Tibial artery (tissue), 4 donors: ENCODE measurements around the gene NKRF.

Experiments used
- DNase-seq, 2 donors: peaks; one replicate each; pipeline ENCODE4 v3.0.0-alpha.2; 2019
- H3K27ac ChIP-seq, 2 donors: fragments of 200-600 bp; sonication (generic) in 1 of 2; 1 replicate in 1 of 2; 2 replicates in 1 of 2; pipeline ENCODE4 v1.5.1; 2018 to 2019; ENCODE audit warnings: mild to moderate bottlenecking in 1 of 2
- H3K27me3 ChIP-seq, 2 donors: fragments of 200-600 bp; sonication (generic) in 1 of 2; one replicate each; pipeline versions ENCODE4 v1.5.1 to v1.6.0; 2016 to 2019
- H3K36me3 ChIP-seq, 3 donors: fragments of 200-600 bp; sonication (generic) in 2 of 3; one replicate each; pipeline ENCODE4 v1.5.1; 2016 to 2019; ENCODE audit warnings: mild to moderate bottlenecking in 2 of 3
- H3K4me1 ChIP-seq, 4 donors: fragments of 200-600 bp; sonication (generic) in 2 of 4; 1 replicate in 3 of 4; 2 replicates in 1 of 4; pipeline ENCODE4 v1.5.1; 2016 to 2019
- H3K4me3 ChIP-seq, 2 donors: fragments of 200-600 bp; sonication (generic) in 1 of 2; 1 replicate in 1 of 2; 2 replicates in 1 of 2; pipeline ENCODE4 v1.5.1; 2018 to 2019; ENCODE audit warnings: mild to moderate bottlenecking in 2 of 2
- H3K9me3 ChIP-seq, 3 donors: fragments of 200-600 bp; sonication (generic) in 1 of 3; one replicate each; pipeline ENCODE4 v1.5.1; 2016 to 2019
- intact Hi-C: fragments of 100-400 bp; cut with DNase I; formaldehyde crosslinking; loops from one replicate; pipeline ENCODE4 v1.15.0; 2023; ENCODE audit warnings: low total_unique reads
- TF ChIP-seq, protein P1 (sequence below), 2 experiments: fragments of 200-600 bp in 1 of 2; fragments of 450-650 bp in 1 of 2; IDR thresholded peaks; one replicate each; pipeline ENCODE4 v1.5.1; 2017 to 2019; ENCODE audit warnings: antibody characterized with exemption in 2 of 2, mild to moderate bottlenecking in 1 of 2, moderate library complexity in 1 of 2

The NKRF gene

DNA sequence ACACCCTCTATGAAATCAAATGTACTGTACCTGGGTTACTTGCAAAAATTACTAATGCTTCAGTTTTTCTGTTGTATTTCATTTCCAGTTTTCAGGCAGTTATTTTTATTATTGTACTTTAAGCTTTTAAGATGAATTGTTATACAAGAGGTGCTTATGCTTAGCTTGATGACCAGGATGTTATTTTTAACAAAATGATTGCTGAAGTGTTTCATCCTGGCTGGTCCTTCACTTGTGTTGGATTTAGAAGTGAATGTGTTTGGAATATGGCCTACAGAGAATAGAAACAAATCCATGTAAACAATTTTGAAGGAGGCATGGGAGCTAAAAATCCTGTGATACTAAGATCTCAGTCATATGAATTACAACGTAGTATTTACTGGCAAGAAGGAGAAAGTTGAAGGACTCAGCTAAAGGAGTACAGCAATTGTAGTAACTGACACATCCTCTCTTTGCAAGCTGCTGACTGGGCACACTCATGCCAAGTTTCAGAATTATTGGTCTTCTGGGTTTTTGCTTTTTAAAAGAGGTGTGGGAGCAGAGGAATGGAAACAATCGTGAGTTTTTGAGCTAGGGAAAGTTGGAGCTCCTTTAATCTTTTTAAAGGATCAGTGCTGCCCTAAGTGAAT lies 22.7 kb downstream of the NKRF start:
- TF ChIP-seq, protein P1, sequence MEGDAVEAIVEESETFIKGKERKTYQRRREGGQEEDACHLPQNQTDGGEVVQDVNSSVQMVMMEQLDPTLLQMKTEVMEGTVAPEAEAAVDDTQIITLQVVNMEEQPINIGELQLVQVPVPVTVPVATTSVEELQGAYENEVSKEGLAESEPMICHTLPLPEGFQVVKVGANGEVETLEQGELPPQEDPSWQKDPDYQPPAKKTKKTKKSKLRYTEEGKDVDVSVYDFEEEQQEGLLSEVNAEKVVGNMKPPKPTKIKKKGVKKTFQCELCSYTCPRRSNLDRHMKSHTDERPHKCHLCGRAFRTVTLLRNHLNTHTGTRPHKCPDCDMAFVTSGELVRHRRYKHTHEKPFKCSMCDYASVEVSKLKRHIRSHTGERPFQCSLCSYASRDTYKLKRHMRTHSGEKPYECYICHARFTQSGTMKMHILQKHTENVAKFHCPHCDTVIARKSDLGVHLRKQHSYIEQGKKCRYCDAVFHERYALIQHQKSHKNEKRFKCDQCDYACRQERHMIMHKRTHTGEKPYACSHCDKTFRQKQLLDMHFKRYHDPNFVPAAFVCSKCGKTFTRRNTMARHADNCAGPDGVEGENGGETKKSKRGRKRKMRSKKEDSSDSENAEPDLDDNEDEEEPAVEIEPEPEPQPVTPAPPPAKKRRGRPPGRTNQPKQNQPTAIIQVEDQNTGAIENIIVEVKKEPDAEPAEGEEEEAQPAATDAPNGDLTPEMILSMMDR (IDR thresholded peaks at IDR 0.05), result no peak
- intact Hi-C loops, result no loop called here
- Histone ChIP-seq H3K4me1 (no peaks in the 10 kb centered on the region), H3K36me3 (no peaks in the 10 kb centered on the region), H3K4me3 (no peak overlapping the region), H3K27me3 (no peaks in the 10 kb centered on the region), H3K9me3 (no peaks in the 10 kb centered on the region), H3K27ac (no peak overlapping the region)
- no peak for DNase-seq

DNA sequence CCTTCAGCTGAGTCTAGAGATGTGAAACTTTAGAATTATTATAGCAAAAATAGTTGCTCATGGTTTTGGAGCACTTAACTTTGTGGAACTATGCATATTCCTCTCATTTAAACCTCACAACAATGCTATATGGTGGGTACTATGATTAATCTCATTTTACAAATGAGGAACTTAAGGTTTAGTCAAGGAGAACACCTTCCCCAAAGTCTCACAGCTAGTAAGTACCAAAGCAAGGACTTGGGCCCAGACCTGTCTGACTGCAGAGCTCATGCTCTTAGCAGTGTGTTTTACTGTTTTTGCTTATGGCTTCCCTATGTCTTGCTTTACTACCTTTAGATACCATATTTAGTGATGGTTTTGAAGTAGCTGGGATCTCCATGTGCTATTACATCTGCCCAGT lies 26.8 kb downstream of the NKRF start:
- intact Hi-C loops, result loop anchor here (10.0 kb wide), 1 partner anchor 65 kb away; no protein-coding TSS in a partner anchor

GRCh38 chrX:119574394-119575266 lies 31.6 kb downstream of the NKRF start, which contains the start of gene UBE2A:
Gene UBE2A, plus strand, starts transcription at chrX:119574563. Its CDS starts 149 bp downstream, at chrX:119574712.
- intact Hi-C loops, result loop anchor here (10.0 kb wide), 1 partner anchor 60 kb away; no protein-coding TSS in a partner anchor
- peak; percentile 90 to 93 for DNase-seq
- TF ChIP-seq, protein P1 (IDR thresholded peaks at IDR 0.05), result peak in 1 of 2 experiments; percentile 34

More for the DNA sequence above, 26.8 kb downstream of the NKRF start:
- Histone ChIP-seq H3K27me3 (no peaks in the 10 kb centered on the region), H3K4me3 (no peak overlapping the region), H3K4me1 (peaks cover 0 to 10% (median 2%) of the 10 kb centered on the region in 4 donors), H3K27ac (no peak overlapping the region), H3K9me3 (no peaks in the 10 kb centered on the region), H3K36me3 (no peaks in the 10 kb centered on the region)
- no peak for DNase-seq
- TF ChIP-seq, protein P1 (IDR thresholded peaks at IDR 0.05), result no peak

DNA sequence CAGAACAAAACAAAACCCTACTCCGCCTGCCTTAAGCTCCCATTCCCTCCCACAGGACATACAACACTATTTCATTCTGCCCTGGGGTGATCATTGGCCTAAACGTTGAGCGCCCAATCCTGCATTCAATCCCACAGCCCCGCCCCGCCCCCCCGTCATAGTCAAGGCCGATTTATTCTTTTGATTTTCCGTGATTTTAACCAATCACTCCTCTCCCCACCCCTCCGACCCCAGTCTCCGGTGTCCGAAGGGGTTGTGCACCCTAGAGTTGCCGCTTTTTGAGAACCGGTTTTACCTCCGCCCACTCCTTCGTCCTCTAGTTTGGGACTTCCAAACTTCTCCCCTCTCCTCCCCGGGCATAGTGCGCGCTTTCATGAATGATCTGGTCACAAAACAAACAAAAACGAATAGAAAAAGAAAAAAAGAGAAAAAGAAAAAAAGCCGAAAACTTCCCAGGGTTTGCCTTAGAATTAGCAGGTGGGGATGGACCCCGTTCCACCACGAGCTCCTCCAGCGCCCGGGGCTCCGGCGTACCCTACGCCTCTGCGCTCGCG lies 32.3 kb downstream of the NKRF start:
- TF ChIP-seq, protein P1 (IDR thresholded peaks at IDR 0.05), result no peak
- Histone ChIP-seq H3K36me3 (no peaks in the 10 kb centered on the region), H3K9me3 (no peaks in the 10 kb centered on the region), H3K4me3 (peak overlapping the region; percentile 81 to 84), H3K27ac (peak overlapping the region; percentile 95 to 97), H3K27me3 (no peaks in the 10 kb centered on the region), H3K4me1 (peaks cover 0 to 14% (median 4%) of the 10 kb centered on the region in 4 donors)
- intact Hi-C loops, result loop anchor here (10.0 kb wide), 1 partner anchor 59 kb away; no protein-coding TSS in a partner anchor
- DNase-seq, result peak; percentile 36 to 69

More at GRCh38 chrX:119574394-119575266, 31.6 kb downstream of the NKRF start, which contains the start of gene UBE2A:
- Histone ChIP-seq H3K27ac (peak within 1 kb of the TSS; percentile 95 to 97), H3K27me3 (no peaks in the 10 kb centered on the region), H3K4me3 (peak within 1 kb of the TSS; percentile 81 to 84), H3K4me1 (peaks cover 0 to 14% (median 4%) of the 10 kb centered on the region in 4 donors), H3K9me3 (no peaks in the 10 kb centered on the region), H3K36me3 (no peaks in the 10 kb centered on the region)

- TF ChIP-seq, protein P1 (IDR thresholded peaks at IDR 0.05), result no peak
- H3K27me3 ChIP-seq, result no peaks in the 10 kb centered on the region
- peaks cover 0 to 14% (median 4%) of the 10 kb centered on the region in 4 donors for H3K4me1 ChIP-seq
- H3K27ac ChIP-seq, result peak overlapping the region; percentile 95 to 97
- H3K4me3 ChIP-seq, result peak overlapping the region; percentile 81 to 84
- no peaks in the 10 kb centered on the region for H3K9me3 ChIP-seq
- no peak for DNase-seq
- intact Hi-C loops, result loop anchor here (10.0 kb wide), 1 partner anchor 58 kb away; no protein-coding TSS in a partner anchor
- H3K36me3 ChIP-seq, result no peaks in the 10 kb centered on the region
These were observed 33.0 kb downstream of the NKRF start for GRCh38 chrX:119573222-119573621.
